B cell (primary cell): Measurements from ENCODE around the gene SPEG. TPM values are rescaled to one million over a fixed set of nuclear protein-coding genes. Genes with fewer than 3 reads are reported as not detected.

Experiments
- ATAC-seq: fragments of 200-7000 bp; cut with Tn5 transposase; one replicate; pipeline ENCODE4 v1.10.0; 2021; ENCODE audit warnings: low read depth, mild to moderate bottlenecking, moderate number of reproducible peaks, moderate library complexity
- CTCF ChIA-PET: fragments of 350-600 bp; sonication (Branson Sonifier 250); formaldehyde crosslinking; loops from one replicate; lab custom pipeline; 2021; ENCODE audit warnings: antibody characterized with exemption, inconsistent platforms; lab: Charles Lee
- POLR2A ChIA-PET: fragments of 350-600 bp; sonication (Branson Sonifier 250); formaldehyde crosslinking; loops from one replicate; lab custom pipeline; 2021; ENCODE audit warnings: antibody characterized with exemption; lab: Charles Lee
- DNase-seq: peaks from one replicate; pipeline ENCODE4 v3.0.0; 2013
- H2AFZ ChIP-seq: 2 replicates; pipeline ENCODE4 v1.6.1; 2012; ENCODE audit warnings: mild to moderate bottlenecking, low read depth, low read length; ENCODE audit not compliant: insufficient read depth, poor library complexity, severe bottlenecking
- H3K27ac ChIP-seq, 2 donors: 1 replicate in 1 of 2; 2 replicates in 1 of 2; pipeline ENCODE4 v1.5.1; 2012 to 2013; ENCODE audit warnings: low read length in 2 of 2, mild to moderate bottlenecking in 2 of 2, moderate library complexity in 1 of 2
- H3K27me3 ChIP-seq, 4 experiments: fragments of 200-600 bp in 1 of 4; sonication (generic) in 1 of 4; replicated peaks in 1 of 4; 1 replicate in 2 of 4; 2 replicates in 2 of 4; pipeline versions ENCODE4 v1.6.1 to v1.7.0; 2013 to 2016; ENCODE audit warnings: low read length in 3 of 4, mild to moderate bottlenecking in 2 of 4, mixed read lengths in 1 of 4, moderate library complexity in 1 of 4; ENCODE audit not compliant: insufficient read depth in 4 of 4, control insufficient read depth in 3 of 4; ENCODE audit errors: control extremely low read depth in 1 of 4
- H3K36me3 ChIP-seq, 2 experiments: replicated peaks in 1 of 2; 1 replicate in 1 of 2; 2 replicates in 1 of 2; pipeline versions ENCODE4 v1.6.1 to v1.7.1; 2013; ENCODE audit warnings: low read length in 1 of 2; ENCODE audit not compliant: insufficient read depth in 2 of 2, control insufficient read depth in 1 of 2; ENCODE audit errors: control extremely low read depth in 1 of 2, extremely low read depth in 1 of 2
- H3K4me1 ChIP-seq, 2 donors: fragments of 200-600 bp in 1 of 2; sonication (generic) in 1 of 2; 1 replicate in 1 of 2; 2 replicates in 1 of 2; pipeline versions ENCODE4 v1.5.1 to v1.6.1; 2013 to 2017; ENCODE audit warnings: low read length in 2 of 2; ENCODE audit not compliant: control insufficient read depth in 2 of 2, insufficient read depth in 2 of 2
- H3K4me2 ChIP-seq: replicated peaks from 2 replicates; pipeline ENCODE3; 2012; ENCODE audit warnings: mild to moderate bottlenecking, low read depth, low read length; ENCODE audit not compliant: poor library complexity, severe bottlenecking
- H3K4me3 ChIP-seq, 5 experiments: fragments of 200-600 bp in 1 of 5; sonication (generic) in 1 of 5; 1 replicate in 3 of 5; 2 replicates in 2 of 5; pipeline versions ENCODE4 v1.5.1 to v1.7.0; 2011 to 2016; ENCODE audit warnings: low read length in 4 of 5, mild to moderate bottlenecking in 4 of 5, low read depth in 2 of 5, control low read depth in 1 of 5, moderate library complexity in 1 of 5; ENCODE audit not compliant: insufficient read depth in 1 of 5; ENCODE audit errors: control extremely low read depth in 1 of 5, extremely low read depth in 1 of 5
- H3K79me2 ChIP-seq: fragments of 200-600 bp; sonication (generic); one replicate; pipeline ENCODE4 v1.6.0; 2016; ENCODE audit warnings: low read length; ENCODE audit not compliant: control insufficient read depth, insufficient read depth
- H3K9ac ChIP-seq: fragments of 200-600 bp; sonication (generic); 2 replicates; pipeline ENCODE4 v1.6.1; 2017; ENCODE audit warnings: mild to moderate bottlenecking, low read length, moderate library complexity
- H3K9me3 ChIP-seq, 3 donors: one replicate each; pipeline versions ENCODE4 v1.6.1 to v1.7.1; 2013; ENCODE audit warnings: low read length in 2 of 3; ENCODE audit not compliant: control insufficient read depth in 2 of 3, insufficient read depth in 1 of 3; ENCODE audit errors: control extremely low read depth in 1 of 3
- H4K20me1 ChIP-seq: 2 replicates; pipeline ENCODE4 v1.6.0; 2012; ENCODE audit warnings: mild to moderate bottlenecking, low read length; ENCODE audit not compliant: insufficient read depth, control insufficient read depth, poor library complexity, severe bottlenecking
- H3K27ac Mint-ChIP-seq: one replicate; pipeline ENCODE4 v1.8.0; 2021; ENCODE audit warnings: mixed read lengths
- H3K27me3 Mint-ChIP-seq: one replicate; pipeline ENCODE4 v1.8.0; 2021; ENCODE audit warnings: mixed read lengths
- H3K4me1 Mint-ChIP-seq: one replicate; pipeline ENCODE4 v1.8.0; 2021; ENCODE audit warnings: mixed read lengths
- H3K4me3 Mint-ChIP-seq: one replicate; pipeline ENCODE4 v1.8.0; 2021; ENCODE audit warnings: mixed read lengths
- H3K9me3 Mint-ChIP-seq: one replicate; pipeline ENCODE4 v1.8.0; 2022; ENCODE audit warnings: mixed read lengths; ENCODE audit not compliant: insufficient read depth
- EZH2 ChIP-seq: IDR thresholded peaks from 2 replicates; pipeline ENCODE4 v1.6.1; 2012; ENCODE audit warnings: borderline replicate concordance, low read depth, mild to moderate bottlenecking, moderate library complexity, low read length; ENCODE audit not compliant: insufficient read depth, poor library complexity, severe bottlenecking
- WGBS: methylation state at CpG from one replicate; pipeline ENCODE4 v1.1.5; 2013; ENCODE audit warnings: missing lambda C conversion rate; ENCODE audit not compliant: insufficient coverage; 5-methylcytosine and 5-hydroxymethylcytosine counted together
- intact Hi-C: fragments of 100-400 bp; cut with micrococcal nuclease; formaldehyde crosslinking; loops from one replicate; pipeline ENCODE4 v1.10.0; 2022
- polyA plus RNA-seq: library from polyadenylated mRNA; depleted of rRNA; stranded (reverse); fragments of >200 nt; gene quantifications from 2 replicates; pipeline ENCODE4 v1.2.3, GENCODE V29; 2012
- total RNA-seq, 2 donors: library from RNA; stranded (reverse); fragments of 120-200 nt in 1 of 2; gene quantifications; 1 replicate in 1 of 2; 2 replicates in 1 of 2; pipeline versions ENCODE4 v1.2.3 to v1.2.4, GENCODE V29; 2013 to 2022
- TF ChIP-seq, protein P1 (sequence below): fragments of 200-600 bp; IDR thresholded peaks from one replicate; pipeline ENCODE4 v1.8.0; 2022; ENCODE audit warnings: antibody characterized with exemption, mild to moderate bottlenecking

The SPEG gene
- total and polyA plus RNA-seq, 2 donors (not counting 1 experiment from before 2014, with no cell fraction given) = 0.03 to 0.74 TPM

- WGBS = 82% methylated on average over 6 of the region's 6 CpGs
- Histone ChIP-seq H3K27ac (no peak overlapping the region), H3K9me3 (peaks cover 0 to 10% (median 0%) of the 10 kb centered on the region in 3 donors), H3K4me2 (no peak overlapping the region), H3K4me3 (no peak overlapping the region), H3K9ac (no peak overlapping the region), H3K4me1 (peaks cover 0 to 6% of the 10 kb centered on the region in 2 donors), H3K79me2 (no peaks in the 10 kb centered on the region), H4K20me1 (no peaks in the 10 kb centered on the region), H3K27me3 (peaks cover 0 to 47% (median 16%) of the 10 kb centered on the region in 4 experiments), H3K36me3 (no peaks in the 10 kb centered on the region), H2AFZ (no peak overlapping the region)
- ATAC-seq = no peak
- Mint-ChIP-seq H3K9me3 (no peaks in the 10 kb centered on the region), H3K27ac (no peak overlapping the region), H3K27me3 (peaks cover 38% of the 10 kb centered on the region), H3K4me1 (no peaks in the 10 kb centered on the region), H3K4me3 (no peak overlapping the region)
- DNase-seq = no peak
- ChIA-PET CTCF (interaction anchor here (1.2 kb wide), 1 partner anchor 22 kb away, joined by 3 read pairs; no protein-coding TSS in a partner anchor), POLR2A (no interaction called here)
- TF ChIP-seq, protein P1, sequence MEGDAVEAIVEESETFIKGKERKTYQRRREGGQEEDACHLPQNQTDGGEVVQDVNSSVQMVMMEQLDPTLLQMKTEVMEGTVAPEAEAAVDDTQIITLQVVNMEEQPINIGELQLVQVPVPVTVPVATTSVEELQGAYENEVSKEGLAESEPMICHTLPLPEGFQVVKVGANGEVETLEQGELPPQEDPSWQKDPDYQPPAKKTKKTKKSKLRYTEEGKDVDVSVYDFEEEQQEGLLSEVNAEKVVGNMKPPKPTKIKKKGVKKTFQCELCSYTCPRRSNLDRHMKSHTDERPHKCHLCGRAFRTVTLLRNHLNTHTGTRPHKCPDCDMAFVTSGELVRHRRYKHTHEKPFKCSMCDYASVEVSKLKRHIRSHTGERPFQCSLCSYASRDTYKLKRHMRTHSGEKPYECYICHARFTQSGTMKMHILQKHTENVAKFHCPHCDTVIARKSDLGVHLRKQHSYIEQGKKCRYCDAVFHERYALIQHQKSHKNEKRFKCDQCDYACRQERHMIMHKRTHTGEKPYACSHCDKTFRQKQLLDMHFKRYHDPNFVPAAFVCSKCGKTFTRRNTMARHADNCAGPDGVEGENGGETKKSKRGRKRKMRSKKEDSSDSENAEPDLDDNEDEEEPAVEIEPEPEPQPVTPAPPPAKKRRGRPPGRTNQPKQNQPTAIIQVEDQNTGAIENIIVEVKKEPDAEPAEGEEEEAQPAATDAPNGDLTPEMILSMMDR = no peak
- no peak for TF ChIP-seq EZH2
- intact Hi-C loops = no loop called here
Measured at GRCh38 chr2:219435701-219436100, 1.1 kb downstream of the SPEG start.

- Histone ChIP-seq H2AFZ (no peak overlapping the region), H3K4me2 (no peak overlapping the region), H3K36me3 (no peaks in the 10 kb centered on the region), H4K20me1 (no peaks in the 10 kb centered on the region), H3K4me3 (no peak overlapping the region), H3K9ac (no peak overlapping the region), H3K79me2 (no peaks in the 10 kb centered on the region), H3K4me1 (peaks cover 5 to 9% of the 10 kb centered on the region in 2 donors), H3K27ac (no peak overlapping the region), H3K9me3 (peaks cover 0 to 10% (median 0%) of the 10 kb centered on the region in 3 donors), H3K27me3 (peaks cover 0 to 55% (median 19%) of the 10 kb centered on the region in 4 experiments)
- intact Hi-C loops = no loop called here
- TF ChIP-seq, protein P1 = no peak
- no peak for TF ChIP-seq EZH2
- DNase-seq = no peak
- POLR2A ChIA-PET = no interaction called here
- Mint-ChIP-seq H3K9me3 (no peaks in the 10 kb centered on the region), H3K27ac (no peak overlapping the region), H3K4me3 (no peak overlapping the region), H3K27me3 (peaks cover 46% of the 10 kb centered on the region), H3K4me1 (peaks cover 8% of the 10 kb centered on the region)
- CTCF ChIA-PET = interaction anchor here (1.2 kb wide), 1 partner anchor 21 kb away, joined by 3 read pairs; no protein-coding TSS in a partner anchor
- WGBS = 92% methylated on average over 5 of the region's 5 CpGs
- no peak for ATAC-seq
Measured at GRCh38 chr2:219436491-219436890, 1.8 kb downstream of the SPEG start.
